SK-N-SH treated with all-trans-retinoic acid at 6 μM for 48 hours (cell line): ENCODE data around the gene TMEM94.
"Not testable (repeated sequence)": the region's sequence is repeated elsewhere in the genome, so short reads cannot be mapped to it uniquely, and the experiment has no call there.

ENCODE experiments used
- RARB ChIP-seq: fragments of 250-450 bp; sonication (Bioruptor Pico); IDR thresholded peaks from 2 replicates; pipeline ENCODE4 v1.8.0; 2021; ENCODE audit warnings: mild to moderate bottlenecking, moderate library complexity
- TCF4 ChIP-seq: fragments of 250-450 bp; sonication (Bioruptor Pico); IDR thresholded peaks from 2 replicates; pipeline ENCODE4 v1.8.0; 2021; ENCODE audit warnings: mild to moderate bottlenecking, moderate library complexity, borderline replicate concordance
- ZFP3 ChIP-seq: fragments of 250-450 bp; sonication (Bioruptor Pico); IDR thresholded peaks from 2 replicates; pipeline ENCODE4 v1.5.0; 2020; ENCODE audit warnings: mild to moderate bottlenecking, moderate library complexity

DNA sequence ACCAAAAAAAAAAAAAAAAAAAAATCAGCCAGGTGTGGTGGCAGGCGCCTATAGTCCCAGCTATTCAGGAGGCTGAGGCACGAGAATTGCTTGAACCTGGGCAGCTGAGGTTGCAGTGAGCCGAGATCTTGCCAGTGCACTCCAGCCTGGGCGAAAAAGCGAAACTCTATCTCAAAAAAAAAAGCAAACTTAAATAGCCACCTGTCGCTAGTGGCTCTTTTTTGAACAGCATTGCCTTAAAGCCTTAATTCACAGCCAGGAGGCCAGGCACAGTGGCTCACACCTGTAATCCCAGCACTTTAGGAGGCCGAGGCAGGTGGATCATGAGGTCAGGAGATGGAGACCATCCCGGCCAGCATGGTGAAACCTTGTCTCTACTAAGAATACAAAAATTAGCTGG lies 64.0 kb downstream of the TMEM94 start:
- not testable (repeated sequence) for TF ChIP-seq ZFP3, RARB, TCF4 (CRISPR knock-in tag)
